NCI-H1092 (cell line): ENCODE results near the gene DYSF.

ENCODE experiments used
- DNase-seq: peaks from one replicate; lab custom pipeline; 2025; lab: John Stamatoyannopoulos, UW

Gene DYSF

DNA sequence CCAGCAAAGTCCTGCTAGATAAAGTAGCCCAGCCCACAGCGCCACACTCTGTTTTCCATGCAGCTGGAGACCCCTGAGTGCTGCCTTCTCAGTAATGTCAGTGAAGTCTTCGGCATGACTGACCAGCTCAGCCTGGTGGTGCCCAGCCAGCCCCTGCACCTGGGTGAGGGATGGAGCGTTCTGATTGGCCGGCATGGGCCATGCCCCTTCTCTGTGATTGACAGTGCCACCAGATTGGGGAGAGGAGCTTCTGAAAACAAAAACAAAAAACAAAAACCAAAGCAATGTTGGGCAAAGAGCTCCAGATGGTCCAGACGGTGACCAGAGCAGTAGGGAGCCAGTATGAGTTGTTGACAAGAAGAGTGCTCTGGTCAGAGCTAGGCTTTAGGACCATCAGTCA is 122.6 kb downstream of the DYSF start:
- DNase-seq: no peak

DNA sequence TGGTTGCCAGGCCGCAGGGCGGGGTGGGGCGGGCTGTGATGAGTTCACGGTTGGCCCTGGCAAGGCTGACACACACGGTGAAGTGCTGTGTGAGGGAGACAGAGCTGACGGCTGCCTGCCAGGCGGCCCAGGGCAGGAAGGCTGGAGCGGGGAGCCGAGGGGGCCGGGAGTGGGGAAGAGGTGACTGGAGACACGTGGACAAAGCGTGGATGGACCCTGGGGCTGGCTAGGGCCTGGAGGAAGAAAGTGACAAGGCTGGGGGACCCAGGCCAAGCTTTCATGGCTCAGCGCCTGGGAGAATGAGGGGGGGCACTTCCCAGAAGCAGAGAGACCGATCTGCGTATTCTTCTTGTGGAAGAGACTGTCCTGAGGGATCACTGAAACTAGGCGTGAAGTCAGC is 123.2 kb downstream of the DYSF start:
- no peak for DNase-seq

DNA sequence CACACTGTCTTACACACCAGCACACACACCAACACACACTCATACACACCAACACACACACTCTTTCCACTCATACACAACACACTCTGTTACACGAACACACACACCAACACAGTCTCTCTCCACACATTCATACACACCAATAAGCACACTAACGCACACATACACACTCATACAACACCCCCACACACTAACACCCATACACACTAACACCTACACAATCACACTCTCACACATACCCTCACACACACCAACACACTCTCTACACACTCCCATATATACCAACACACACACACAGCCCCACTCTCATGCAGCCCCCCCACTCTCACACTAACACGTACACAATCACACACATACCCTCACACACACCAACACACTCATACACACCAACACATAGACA is 123.8 kb downstream of the DYSF start:
- no peak for DNase-seq

DNA sequence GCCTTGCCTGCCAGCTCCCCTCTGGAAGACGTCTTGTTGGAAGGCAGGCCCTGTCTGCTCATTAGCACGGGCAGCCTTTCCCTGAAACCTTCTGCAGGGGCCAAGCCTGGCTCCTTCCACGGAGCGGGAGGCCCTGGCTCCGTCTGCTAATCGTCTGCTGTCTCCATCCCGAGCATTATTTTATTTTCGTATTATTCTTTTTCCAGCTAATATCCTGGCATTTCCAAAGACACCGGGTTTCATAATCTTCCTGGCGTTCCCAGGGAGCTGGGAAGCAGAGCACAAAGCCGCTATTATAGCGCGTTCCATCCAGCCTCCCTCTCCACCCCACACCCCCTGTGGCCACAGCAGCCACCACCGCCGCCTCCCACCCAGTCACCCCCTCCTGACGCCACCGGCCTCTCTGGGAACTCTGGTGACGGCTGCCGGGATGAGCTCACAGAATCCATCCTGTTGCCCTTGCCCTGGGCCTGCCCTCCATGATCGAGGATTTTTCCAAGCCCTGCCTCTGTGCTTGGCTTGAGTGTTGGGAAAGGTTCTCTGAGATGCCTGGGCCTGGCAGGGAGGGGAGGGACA is 125.5 kb downstream of the DYSF start:
- DNase-seq: no peak

DNA sequence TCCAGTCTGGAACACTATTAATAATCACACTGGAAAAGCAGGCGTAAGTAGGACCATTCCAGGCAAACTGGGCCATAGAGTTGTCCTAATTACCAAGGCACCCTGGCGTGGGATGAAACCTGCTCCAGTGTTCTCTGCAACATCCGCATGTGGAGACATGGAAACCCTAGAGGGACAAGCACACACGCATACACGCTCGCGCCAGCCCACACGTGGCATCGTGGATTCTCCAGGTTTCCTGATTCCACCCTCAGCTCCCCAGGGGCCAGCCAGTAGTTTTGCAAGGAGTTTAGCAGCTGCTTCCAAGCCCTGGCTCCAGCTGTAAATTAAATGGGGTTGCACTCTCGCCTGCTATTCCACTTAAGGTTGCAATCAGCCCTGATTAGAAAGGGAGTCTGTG is 127.7 kb downstream of the DYSF start:
- DNase-seq: no peak

DNA sequence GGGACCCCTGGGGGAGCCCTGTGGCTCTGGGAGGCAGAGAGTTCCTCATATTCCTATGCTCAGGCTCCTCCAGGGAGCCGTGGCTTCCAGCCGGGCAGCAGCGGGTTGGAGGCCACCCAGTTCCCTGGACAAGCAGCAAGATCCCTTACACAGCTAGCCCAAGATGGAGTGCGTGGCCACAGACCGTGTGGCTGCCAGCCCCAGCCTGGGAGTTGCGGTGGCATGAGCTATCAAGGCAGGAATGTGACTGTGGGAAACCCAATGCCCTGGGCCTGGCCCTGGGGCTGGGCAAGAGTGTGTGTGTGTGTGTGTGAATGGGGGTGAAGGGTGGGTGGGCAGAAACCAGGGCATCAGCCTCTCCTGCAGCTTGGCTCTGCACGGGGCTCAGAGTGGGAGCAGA is 130.5 kb downstream of the DYSF start:
- no peak for DNase-seq

DNA sequence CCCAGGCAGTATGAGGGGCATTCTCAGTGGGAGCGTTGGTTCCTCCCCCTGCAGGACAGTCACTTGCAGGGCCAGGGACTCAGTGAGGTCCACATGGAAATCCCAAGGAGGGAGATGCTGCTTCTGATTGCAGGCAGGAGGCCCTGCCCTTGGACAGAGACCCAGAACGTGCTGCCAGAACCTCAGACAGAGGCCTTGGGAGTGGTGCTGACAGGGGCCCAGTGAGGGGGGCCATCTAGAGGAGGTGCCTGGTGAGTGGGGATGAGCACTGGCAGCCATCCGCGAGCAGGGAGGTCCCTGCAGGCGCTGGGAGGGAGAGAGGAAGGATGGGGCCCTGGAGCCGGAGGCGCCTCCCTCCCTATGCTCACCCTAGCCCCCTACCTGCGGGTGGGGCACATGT is 133.1 kb downstream of the DYSF start:
- DNase-seq: no peak

DNA sequence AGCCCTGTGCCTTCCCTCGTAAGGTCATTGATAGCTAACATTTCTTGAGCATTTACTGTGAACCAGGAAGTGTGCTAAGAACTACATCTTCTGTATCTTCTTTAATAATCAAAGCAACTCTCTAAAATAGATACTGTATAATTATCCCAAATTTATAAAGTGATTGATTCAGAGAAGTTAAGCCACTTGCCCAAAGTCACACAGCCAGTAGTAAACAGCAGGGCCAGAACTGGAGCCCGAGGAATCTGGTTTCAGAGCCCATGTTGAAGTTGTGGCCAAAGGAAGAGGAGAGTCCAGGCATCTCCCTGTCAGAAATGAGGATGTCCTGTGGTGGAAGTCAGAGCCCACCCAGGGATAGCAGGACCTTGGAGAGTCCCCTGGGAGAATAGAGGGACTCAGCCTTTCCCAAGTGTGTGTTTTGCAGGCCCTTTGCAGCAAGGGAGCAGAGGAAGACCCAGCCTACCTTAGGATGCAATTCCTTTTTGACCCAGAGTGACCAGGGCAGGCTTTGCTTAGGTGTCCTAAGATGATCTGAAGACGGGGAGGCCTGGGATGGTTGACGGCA is 134.2 kb downstream of the DYSF start:
- no peak for DNase-seq

DNA sequence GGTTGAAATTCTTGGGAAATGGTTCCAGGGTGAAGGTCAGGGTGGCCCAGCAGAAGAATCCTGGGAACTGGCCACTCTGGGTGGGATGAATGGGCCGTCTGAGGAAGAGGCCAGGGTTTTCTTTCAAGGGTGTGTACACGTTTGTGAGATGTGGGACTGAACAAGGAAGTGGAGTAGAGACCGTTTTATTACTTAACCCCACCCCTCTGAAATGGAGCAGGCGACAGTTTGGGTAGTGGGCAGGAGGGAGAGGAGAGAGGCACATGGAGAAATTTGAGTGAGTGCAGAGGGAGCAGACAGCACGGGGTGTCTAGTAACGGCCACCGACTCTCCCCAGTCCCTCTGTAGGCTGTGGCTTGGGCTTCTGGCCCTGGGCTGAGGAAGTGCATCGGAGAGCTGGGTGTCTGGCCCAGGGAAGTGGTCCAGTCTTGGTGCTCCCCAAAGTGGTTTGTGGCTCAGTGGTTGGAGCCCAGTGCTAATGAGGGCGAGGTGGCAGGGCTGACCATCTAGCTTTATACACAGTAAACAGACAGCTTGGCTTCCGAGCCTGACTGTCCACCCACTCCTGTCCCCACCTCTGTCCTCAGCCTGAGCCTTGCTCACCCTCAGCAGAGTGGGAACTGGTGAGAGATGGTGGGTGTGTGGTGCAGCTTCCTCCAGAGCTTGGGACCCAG is 135.3 kb downstream of the DYSF start:
- no peak for DNase-seq

DNA sequence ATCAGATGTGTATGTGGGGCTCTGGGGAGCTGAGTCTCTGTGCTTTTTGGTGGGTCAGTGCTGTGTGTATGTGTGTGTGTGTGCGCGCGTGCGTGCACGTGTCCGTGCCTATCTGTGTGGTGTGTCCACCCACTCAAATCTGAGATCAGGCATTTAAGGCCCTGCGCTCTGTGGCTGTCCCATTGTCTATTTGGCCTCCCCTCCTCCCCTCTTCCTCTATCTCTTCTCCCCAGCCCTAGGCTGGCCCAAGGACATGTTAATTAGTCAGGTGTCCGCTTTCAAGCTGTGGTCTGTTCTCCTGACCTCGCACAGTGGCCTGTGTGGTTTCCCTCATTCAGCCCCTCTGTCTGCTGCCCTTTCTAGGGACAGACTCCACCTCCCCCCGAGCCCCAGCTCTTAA is 136.4 kb downstream of the DYSF start:
- no peak for DNase-seq

DNA sequence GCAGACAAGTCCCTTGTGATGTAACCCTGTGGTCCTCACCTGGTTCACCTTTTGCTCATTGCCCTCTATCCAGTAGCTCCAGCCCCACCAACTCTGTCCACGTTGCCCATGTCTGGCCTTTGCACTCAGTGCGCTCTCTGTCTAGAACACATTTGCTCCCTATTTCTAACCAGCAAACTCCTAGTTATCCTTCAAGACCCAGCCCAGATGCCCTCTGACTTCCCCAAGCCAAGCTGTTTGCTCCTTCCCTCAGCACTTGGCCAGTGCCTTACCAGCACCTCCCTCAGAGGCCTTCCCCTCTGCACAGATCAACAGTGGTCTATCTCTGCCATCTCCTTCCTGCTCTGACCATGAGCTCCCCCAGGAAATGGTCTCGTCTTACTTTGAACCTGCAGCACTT is 137.7 kb downstream of the DYSF start:
- DNase-seq: no peak

DNA sequence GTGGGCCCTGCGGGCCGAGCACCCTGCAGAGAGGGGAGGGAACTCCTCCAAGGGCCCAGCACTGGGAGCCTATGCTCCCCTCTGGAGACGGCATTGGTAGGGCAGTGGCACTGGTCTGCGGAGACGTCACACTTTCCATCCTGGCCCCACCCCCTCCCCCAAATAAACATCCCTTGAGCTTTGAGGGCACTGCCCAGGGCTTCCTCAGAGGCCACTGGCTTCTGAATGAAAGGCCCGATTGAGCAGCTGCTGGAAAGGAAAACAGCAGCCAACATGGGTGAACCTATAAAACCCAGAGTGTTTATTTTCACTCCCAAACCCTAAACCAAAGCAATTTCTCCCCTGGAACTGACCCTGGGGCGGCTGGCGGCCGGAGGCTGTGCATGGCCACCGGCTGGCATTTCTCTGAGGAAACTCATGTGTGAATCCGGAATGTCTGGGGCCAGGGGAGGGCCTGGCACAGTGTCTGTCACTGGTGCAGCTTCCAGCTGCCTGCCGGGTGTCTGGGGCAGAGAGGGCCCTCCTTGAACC is 138.9 kb downstream of the DYSF start:
- DNase-seq: no peak

DNA sequence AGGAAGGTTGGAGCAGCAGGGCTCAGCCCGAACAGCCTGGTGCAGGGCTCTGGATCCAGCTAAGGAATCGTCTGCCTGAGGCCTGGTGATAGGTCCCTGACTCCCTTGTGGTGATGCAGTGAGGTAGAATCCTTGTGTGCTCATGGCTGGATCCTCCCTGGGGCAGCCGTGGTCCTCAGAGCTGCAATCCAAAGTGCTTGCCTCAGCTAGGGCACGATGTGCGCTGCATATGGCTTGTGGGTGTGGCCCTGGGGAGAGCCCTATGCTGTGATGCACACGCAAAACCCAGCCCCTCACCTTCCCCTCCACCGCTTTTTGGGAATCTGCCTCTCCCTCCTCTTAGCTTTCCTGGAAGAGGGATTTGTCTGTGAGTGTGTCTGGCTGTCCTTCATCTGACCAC is 142.2 kb downstream of the DYSF start:
- no peak for DNase-seq

DNA sequence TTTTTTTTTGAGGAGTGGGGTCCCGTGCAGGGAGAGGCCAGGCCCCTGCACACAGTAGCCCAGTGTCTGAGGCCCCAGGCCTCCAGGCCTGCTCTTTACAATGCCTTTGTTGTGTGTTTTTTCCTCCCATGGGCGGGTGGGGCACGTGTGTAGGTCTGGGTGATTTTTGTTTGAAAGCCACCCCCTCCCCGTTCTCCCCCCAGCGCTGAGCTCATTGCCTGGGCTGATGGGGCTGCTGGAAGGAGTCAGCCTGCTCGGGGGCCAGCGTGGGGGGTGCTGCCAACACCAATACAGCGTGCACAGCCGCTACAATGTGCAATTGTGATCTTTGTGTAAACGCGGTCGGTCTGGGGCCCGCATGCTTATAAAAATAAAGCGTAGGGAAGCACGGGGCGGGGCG is 142.7 kb downstream of the DYSF start:
- DNase-seq: no peak

DNA sequence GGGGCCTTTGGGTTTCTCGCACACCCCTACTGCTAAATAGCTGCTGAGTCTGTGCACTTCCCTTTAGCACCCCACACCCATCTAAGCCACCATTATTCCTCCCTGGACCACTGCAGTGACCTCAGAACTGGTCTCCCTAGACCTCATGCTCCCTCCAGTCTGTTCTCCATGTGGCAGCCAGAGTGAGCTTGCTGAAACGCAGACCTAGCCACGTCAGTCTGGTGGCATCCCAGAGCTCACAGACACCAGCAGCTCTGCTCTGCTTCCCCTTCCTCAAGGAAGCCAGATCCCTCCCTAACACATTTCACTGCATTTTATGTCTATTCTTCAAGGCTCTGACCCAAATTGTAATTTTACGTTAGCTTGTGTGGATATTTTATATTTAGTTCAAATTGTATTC is 144.4 kb downstream of the DYSF start:
- DNase-seq: no peak

DNA sequence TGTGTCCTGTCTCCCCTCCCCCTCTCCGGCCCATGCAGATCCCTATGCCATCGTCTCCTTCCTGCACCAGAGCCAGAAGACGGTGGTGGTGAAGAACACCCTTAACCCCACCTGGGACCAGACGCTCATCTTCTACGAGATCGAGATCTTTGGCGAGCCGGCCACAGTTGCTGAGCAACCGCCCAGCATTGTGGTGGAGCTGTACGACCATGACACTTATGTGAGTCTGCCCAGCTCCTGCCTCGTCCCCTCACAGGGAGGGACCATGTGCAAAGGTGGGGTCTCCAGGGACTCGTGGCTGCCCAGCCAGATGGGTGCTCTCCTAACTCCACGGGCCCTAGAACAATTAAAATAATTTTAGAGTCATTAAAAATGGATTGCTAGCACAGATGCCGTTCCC is 145.2 kb downstream of the DYSF start:
- no peak for DNase-seq

DNA sequence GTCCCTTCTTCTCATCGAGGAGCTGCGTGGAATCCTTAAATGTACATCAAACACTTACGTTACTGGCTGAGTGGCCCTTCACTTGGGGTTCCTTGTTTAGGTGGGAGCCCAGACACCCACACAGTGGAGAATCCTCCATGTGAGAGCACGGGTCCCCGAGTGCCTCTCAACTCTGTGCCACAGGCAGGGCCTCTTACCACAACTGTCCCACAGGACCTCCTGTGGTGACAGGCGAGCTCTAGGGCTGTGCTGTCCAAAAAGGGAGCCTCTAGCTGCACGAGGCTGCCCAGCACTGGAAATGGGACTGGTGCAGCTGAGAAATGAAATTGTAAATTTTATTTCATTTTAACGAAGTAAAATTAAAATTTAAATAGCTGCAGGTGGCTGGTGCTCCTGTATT is 145.7 kb downstream of the DYSF start:
- DNase-seq: no peak

DNA sequence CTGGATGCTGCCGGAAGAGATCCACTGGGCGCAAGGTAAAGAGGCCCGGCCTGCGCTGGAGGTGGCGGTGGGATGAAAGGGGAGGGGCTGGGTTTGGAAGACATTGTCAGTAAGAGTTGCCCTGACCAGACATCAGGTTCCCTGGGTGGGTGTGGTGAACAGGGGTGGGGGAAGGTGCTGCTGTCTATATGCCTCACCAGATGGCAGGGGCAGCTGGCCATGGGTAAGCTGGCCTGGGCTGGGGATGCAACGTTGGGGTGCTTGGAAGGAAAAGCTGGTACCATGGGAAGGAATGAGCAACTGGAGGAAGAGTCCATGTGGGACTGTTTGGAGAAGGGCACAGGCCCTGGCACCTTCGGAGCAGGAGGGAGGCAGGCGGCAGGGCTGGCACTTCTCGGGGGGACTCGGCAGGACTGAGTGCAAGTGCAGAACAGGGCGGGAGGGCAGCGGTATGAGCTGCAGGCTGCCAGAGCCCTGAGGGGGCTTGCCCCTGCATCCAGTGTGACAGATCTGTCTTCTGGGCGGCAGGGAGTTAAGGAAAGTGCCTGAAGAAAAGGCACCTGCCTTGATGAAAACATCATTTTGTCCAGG is 146.4 kb downstream of the DYSF start:
- no peak for DNase-seq

DNA sequence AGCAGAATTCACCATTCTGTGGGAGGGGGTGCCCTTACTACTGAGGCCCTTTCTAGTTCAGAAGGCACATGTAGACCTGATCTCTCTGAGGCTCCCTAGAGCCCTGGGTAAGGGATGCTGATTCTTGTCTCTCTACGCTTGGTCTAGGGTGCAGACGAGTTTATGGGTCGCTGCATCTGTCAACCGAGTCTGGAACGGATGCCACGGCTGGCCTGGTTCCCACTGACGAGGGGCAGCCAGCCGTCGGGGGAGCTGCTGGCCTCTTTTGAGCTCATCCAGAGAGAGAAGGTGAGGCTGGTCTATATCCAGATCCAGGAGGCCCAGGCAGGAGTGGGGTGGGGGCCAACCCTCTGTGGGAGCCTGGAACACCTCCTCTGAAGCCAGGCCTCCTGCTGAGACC is 147.2 kb downstream of the DYSF start:
- no peak for DNase-seq

DNA sequence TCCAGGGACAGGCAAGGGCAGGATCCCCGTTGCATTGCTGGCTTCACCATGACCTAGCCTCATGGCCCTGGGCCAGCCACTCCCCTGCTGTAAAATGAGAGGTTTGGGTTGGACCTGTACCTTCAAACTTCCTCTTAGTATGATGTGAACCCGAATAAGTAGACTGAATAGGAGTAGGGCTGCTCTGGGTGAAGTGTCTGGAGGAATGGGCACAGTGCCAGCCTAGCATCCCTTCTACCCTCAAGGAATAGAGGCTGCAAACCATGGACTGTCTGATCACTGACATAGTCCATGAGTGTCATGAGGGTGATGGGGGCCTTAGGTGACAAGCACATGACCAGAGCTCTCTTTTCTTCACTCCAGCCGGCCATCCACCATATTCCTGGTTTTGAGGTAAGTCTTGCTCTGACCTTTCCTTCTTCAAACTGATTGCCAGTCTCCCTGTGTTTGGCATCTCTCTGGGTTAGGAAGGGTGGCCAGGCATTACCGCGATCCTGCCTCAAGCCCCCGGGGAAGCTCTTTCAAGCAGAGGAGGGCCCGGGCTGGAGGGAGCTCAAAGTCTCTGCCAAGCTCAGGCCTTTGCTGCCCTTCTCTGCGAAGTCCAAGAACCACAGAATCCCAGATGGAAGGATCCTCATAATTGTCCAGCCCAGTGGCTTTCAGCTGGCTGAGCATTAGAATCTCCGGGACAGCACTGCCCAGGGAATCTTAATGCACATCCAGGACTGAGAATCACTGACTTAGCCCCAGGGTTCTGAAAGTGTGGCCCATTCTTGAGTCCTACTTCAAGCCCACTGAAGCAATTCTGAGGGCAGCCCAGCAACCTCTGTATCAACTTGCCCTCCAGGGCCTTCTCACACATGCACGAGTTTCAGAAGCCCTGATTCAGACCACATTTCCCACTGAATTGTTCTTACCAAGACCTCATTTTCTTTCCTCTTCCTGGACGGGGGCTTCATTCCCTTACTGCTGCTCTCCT is 148.1 kb downstream of the DYSF start:
- DNase-seq: no peak

DNA sequence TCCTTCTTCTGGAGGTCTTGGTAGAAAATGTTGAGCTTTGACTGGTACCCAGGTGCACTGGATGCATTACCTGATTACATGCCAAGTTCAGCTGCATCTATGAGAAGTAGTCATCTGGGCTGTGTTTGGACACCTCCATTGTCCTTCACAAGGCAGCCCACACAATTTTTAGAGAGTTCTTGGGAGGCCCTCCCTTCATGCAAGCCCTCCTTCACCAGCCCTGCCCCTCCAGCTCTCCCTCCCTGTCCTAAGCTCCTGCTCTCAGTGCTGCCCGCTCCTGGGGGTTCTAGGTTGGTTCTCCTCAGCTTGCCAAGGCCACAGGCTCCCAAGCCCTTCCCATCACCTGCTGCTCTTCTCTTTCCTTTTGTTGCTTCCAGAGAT is 148.7 kb downstream of the DYSF start:
- no peak for DNase-seq

DNA sequence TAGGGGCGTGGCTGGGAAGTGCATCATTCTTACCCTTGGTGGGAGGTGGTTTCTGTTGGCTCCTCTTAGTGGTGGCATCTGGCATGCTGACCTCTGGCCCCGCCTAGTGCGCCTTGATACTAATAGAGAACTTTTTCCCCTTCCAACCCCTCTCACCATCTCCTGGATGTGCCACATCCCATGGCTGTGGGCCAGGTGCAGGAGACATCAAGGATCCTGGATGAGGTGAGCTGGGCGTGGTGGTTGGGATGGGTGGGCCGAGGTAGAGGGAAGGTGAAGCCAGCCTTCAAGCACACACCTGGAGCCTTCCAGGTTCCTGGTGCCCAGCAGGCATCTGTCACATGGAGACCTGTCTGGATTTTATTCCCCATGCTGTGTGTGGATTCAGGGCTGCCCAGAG is 149.2 kb downstream of the DYSF start:
- DNase-seq: no peak
